ENCODE data around the gene SFI1. TPM values are rescaled to one million over a fixed set of nuclear protein-coding genes. Genes with fewer than 3 reads are reported as not detected.

Gene SFI1
- total and polyA plus RNA-seq, 2 of the 4 experiments (the other 2 are of a cell fraction), result 9.9 to 12.0 TPM

- no peak overlapping the region for H3K18ac ChIP-seq (ENCODE audit: low read depth, low read length)
- H4K5ac ChIP-seq (ENCODE audit: low read depth, low read length), result no peak overlapping the region
- H2BK20ac ChIP-seq (ENCODE audit: low read depth, low read length), result no peak overlapping the region
- no peak overlapping the region for H3K9ac ChIP-seq (ENCODE audit: low read depth, low read length)
- H4K8ac ChIP-seq (ENCODE audit: low read depth in 2 of 2, low read length in 2 of 2), result no peak overlapping the region
- peaks cover 2% of the 10 kb centered on the region; the same call in 1 of the 2 replicates for H3K4me1 ChIP-seq (ENCODE audit: control insufficient read depth, insufficient read depth, low read length)
- no CpG with 5 or more reads among the region's 3 CpGs for WGBS, 2 experiments (ENCODE audit: extremely low coverage in 2 of 2, insufficient read length in 1 of 2)
- peaks cover 23% of the 10 kb centered on the region for H3K36me3 ChIP-seq (ENCODE audit: control insufficient read depth, insufficient read depth, low read length)
- H4K20me1 ChIP-seq (ENCODE audit: insufficient read depth, low read length), result peaks cover 28% of the 10 kb centered on the region
- no peak for TF ChIP-seq CTCF (conservative IDR thresholded peaks at IDR 0.05; ENCODE audit: low read depth, low read length)
- TF ChIP-seq BHLHE40 (IDR thresholded peaks at IDR 0.05; ENCODE audit: low read depth, low read length), result no peak
- no peak overlapping the region for H2AK9ac ChIP-seq (replicated peaks; ENCODE audit: low read depth, low read length, poor library complexity)
- no peak overlapping the region for H2AFZ ChIP-seq (replicated peaks; ENCODE audit: low read length, poor library complexity)
- in situ Hi-C loops (cut with MboI; ENCODE audit: low sequenced_read_pairs) (no loop called here), dilution Hi-C loops (cut with HindIII; ENCODE audit: low sequenced_read_pairs, unreplicated experiment) (no loop called here), intact Hi-C loops (cut with micrococcal nuclease) (no loop called here)
- H3K79me1 ChIP-seq (ENCODE audit: low read depth in 1 of 2, low read length in 2 of 2), result peaks cover 35 to 60% of the 10 kb centered on the region in 2 experiments
- DNase-seq, result no peak
- H2BK15ac ChIP-seq (ENCODE audit: low read depth, low read length), result no peak overlapping the region
- no peak overlapping the region for H3K4me3 ChIP-seq (ENCODE audit: insufficient read depth, low read depth, low read length)
- BruUV-seq (replicated peaks), result no TSS peak
- CTCF ChIA-PET, result interaction anchor here (0.7 kb wide), 1 partner anchor 306 kb away, joined by 4 read pairs; no protein-coding TSS in a partner anchor
- no peaks in the 10 kb centered on the region for H3K27me3 ChIP-seq (ENCODE audit: control insufficient read depth, insufficient read depth, low read length)
- no peak overlapping the region for H3K56ac ChIP-seq (ENCODE audit: extremely low read depth, insufficient read depth, low read length)
- H3K9me1 ChIP-seq (ENCODE audit: insufficient read depth, low read length), result 0 out of 2 replicates have a peak, but pooled peaks cover 3% of the 10 kb centered on the region
- no peak overlapping the region for H3K23ac ChIP-seq (ENCODE audit: low read depth, low read length)
- ATAC-seq (ENCODE audit: low read depth), result no peak
- H3K9me3 ChIP-seq (ENCODE audit: control insufficient read depth, insufficient read depth, low read length), result no peaks in the 10 kb centered on the region
- H3K14ac ChIP-seq (replicated peaks; ENCODE audit: low read depth, low read length), result no peak overlapping the region
- H2AK5ac ChIP-seq (ENCODE audit: low read depth, low read length), result no peak overlapping the region
- no peak overlapping the region for H2BK120ac ChIP-seq (ENCODE audit: low read depth, low read length)
- H3K27ac ChIP-seq (ENCODE audit: insufficient read depth, low read length), result peak overlapping the region; percentile 63
- H4K91ac ChIP-seq (ENCODE audit: insufficient read depth, low read depth, low read length), result no peak overlapping the region
- POLR2A ChIA-PET (ENCODE audit: unreplicated experiment), result no interaction called here
- no peak overlapping the region for H3K4me2 ChIP-seq (ENCODE audit: low read depth, low read length)
- no peak overlapping the region for H3K4ac ChIP-seq (ENCODE audit: low read depth, low read length)
- peak overlapping the region; percentile 31 for H2BK5ac ChIP-seq (ENCODE audit: low read depth, low read length, poor library complexity, severe bottlenecking)
Measured at GRCh38 chr22:31475800-31476199, 20.5 kb upstream of the SFI1 start.

Data from IMR-90 (cell line).